B cell (primary cell): ENCODE results near the gene PBLD. TPM values are rescaled to one million over a fixed set of nuclear protein-coding genes. Genes with fewer than 3 reads are reported as not detected.

Experiments
- ATAC-seq: fragments of 200-7000 bp; cut with Tn5 transposase; one replicate; pipeline ENCODE4 v1.10.0; 2021; ENCODE audit warnings: low read depth, mild to moderate bottlenecking, moderate number of reproducible peaks, moderate library complexity
- CTCF ChIA-PET: fragments of 350-600 bp; sonication (Branson Sonifier 250); formaldehyde crosslinking; loops from one replicate; lab custom pipeline; 2021; ENCODE audit warnings: antibody characterized with exemption, inconsistent platforms; lab: Charles Lee
- POLR2A ChIA-PET: fragments of 350-600 bp; sonication (Branson Sonifier 250); formaldehyde crosslinking; loops from one replicate; lab custom pipeline; 2021; ENCODE audit warnings: antibody characterized with exemption; lab: Charles Lee
- DNase-seq: peaks from one replicate; pipeline ENCODE4 v3.0.0; 2013
- H2AFZ ChIP-seq: 2 replicates; pipeline ENCODE4 v1.6.1; 2012; ENCODE audit warnings: mild to moderate bottlenecking, low read depth, low read length; ENCODE audit not compliant: insufficient read depth, poor library complexity, severe bottlenecking
- H3K27ac ChIP-seq, 2 donors: 1 replicate in 1 of 2; 2 replicates in 1 of 2; pipeline ENCODE4 v1.5.1; 2012 to 2013; ENCODE audit warnings: low read length in 2 of 2, mild to moderate bottlenecking in 2 of 2, moderate library complexity in 1 of 2
- H3K27me3 ChIP-seq, 4 experiments: fragments of 200-600 bp in 1 of 4; sonication (generic) in 1 of 4; replicated peaks in 1 of 4; 1 replicate in 2 of 4; 2 replicates in 2 of 4; pipeline versions ENCODE4 v1.6.1 to v1.7.0; 2013 to 2016; ENCODE audit warnings: low read length in 3 of 4, mild to moderate bottlenecking in 2 of 4, mixed read lengths in 1 of 4, moderate library complexity in 1 of 4; ENCODE audit not compliant: insufficient read depth in 4 of 4, control insufficient read depth in 3 of 4; ENCODE audit errors: control extremely low read depth in 1 of 4
- H3K36me3 ChIP-seq, 2 experiments: replicated peaks in 1 of 2; 1 replicate in 1 of 2; 2 replicates in 1 of 2; pipeline versions ENCODE4 v1.6.1 to v1.7.1; 2013; ENCODE audit warnings: low read length in 1 of 2; ENCODE audit not compliant: insufficient read depth in 2 of 2, control insufficient read depth in 1 of 2; ENCODE audit errors: control extremely low read depth in 1 of 2, extremely low read depth in 1 of 2
- H3K4me1 ChIP-seq, 2 donors: fragments of 200-600 bp in 1 of 2; sonication (generic) in 1 of 2; 1 replicate in 1 of 2; 2 replicates in 1 of 2; pipeline versions ENCODE4 v1.5.1 to v1.6.1; 2013 to 2017; ENCODE audit warnings: low read length in 2 of 2; ENCODE audit not compliant: control insufficient read depth in 2 of 2, insufficient read depth in 2 of 2
- H3K4me2 ChIP-seq: replicated peaks from 2 replicates; pipeline ENCODE3; 2012; ENCODE audit warnings: mild to moderate bottlenecking, low read depth, low read length; ENCODE audit not compliant: poor library complexity, severe bottlenecking
- H3K4me3 ChIP-seq, 5 experiments: fragments of 200-600 bp in 1 of 5; sonication (generic) in 1 of 5; 1 replicate in 3 of 5; 2 replicates in 2 of 5; pipeline versions ENCODE4 v1.5.1 to v1.7.0; 2011 to 2016; ENCODE audit warnings: low read length in 4 of 5, mild to moderate bottlenecking in 4 of 5, low read depth in 2 of 5, control low read depth in 1 of 5, moderate library complexity in 1 of 5; ENCODE audit not compliant: insufficient read depth in 1 of 5; ENCODE audit errors: control extremely low read depth in 1 of 5, extremely low read depth in 1 of 5
- H3K79me2 ChIP-seq: fragments of 200-600 bp; sonication (generic); one replicate; pipeline ENCODE4 v1.6.0; 2016; ENCODE audit warnings: low read length; ENCODE audit not compliant: control insufficient read depth, insufficient read depth
- H3K9ac ChIP-seq: fragments of 200-600 bp; sonication (generic); 2 replicates; pipeline ENCODE4 v1.6.1; 2017; ENCODE audit warnings: mild to moderate bottlenecking, low read length, moderate library complexity
- H3K9me3 ChIP-seq, 3 donors: one replicate each; pipeline versions ENCODE4 v1.6.1 to v1.7.1; 2013; ENCODE audit warnings: low read length in 2 of 3; ENCODE audit not compliant: control insufficient read depth in 2 of 3, insufficient read depth in 1 of 3; ENCODE audit errors: control extremely low read depth in 1 of 3
- H4K20me1 ChIP-seq: 2 replicates; pipeline ENCODE4 v1.6.0; 2012; ENCODE audit warnings: mild to moderate bottlenecking, low read length; ENCODE audit not compliant: insufficient read depth, control insufficient read depth, poor library complexity, severe bottlenecking
- H3K27ac Mint-ChIP-seq: one replicate; pipeline ENCODE4 v1.8.0; 2021; ENCODE audit warnings: mixed read lengths
- H3K27me3 Mint-ChIP-seq: one replicate; pipeline ENCODE4 v1.8.0; 2021; ENCODE audit warnings: mixed read lengths
- H3K4me1 Mint-ChIP-seq: one replicate; pipeline ENCODE4 v1.8.0; 2021; ENCODE audit warnings: mixed read lengths
- H3K4me3 Mint-ChIP-seq: one replicate; pipeline ENCODE4 v1.8.0; 2021; ENCODE audit warnings: mixed read lengths
- H3K9me3 Mint-ChIP-seq: one replicate; pipeline ENCODE4 v1.8.0; 2022; ENCODE audit warnings: mixed read lengths; ENCODE audit not compliant: insufficient read depth
- CTCF ChIP-seq: fragments of 200-600 bp; IDR thresholded peaks from one replicate; pipeline ENCODE4 v1.8.0; 2022; ENCODE audit warnings: antibody characterized with exemption, mild to moderate bottlenecking
- EZH2 ChIP-seq: IDR thresholded peaks from 2 replicates; pipeline ENCODE4 v1.6.1; 2012; ENCODE audit warnings: borderline replicate concordance, low read depth, mild to moderate bottlenecking, moderate library complexity, low read length; ENCODE audit not compliant: insufficient read depth, poor library complexity, severe bottlenecking
- WGBS: methylation state at CpG from one replicate; pipeline ENCODE4 v1.1.5; 2013; ENCODE audit warnings: missing lambda C conversion rate; ENCODE audit not compliant: insufficient coverage; 5-methylcytosine and 5-hydroxymethylcytosine counted together
- intact Hi-C: fragments of 100-400 bp; cut with micrococcal nuclease; formaldehyde crosslinking; loops from one replicate; pipeline ENCODE4 v1.10.0; 2022
- polyA plus RNA-seq: library from polyadenylated mRNA; depleted of rRNA; stranded (reverse); fragments of >200 nt; gene quantifications from 2 replicates; pipeline ENCODE4 v1.2.3, GENCODE V29; 2012
- total RNA-seq, 2 donors: library from RNA; stranded (reverse); fragments of 120-200 nt in 1 of 2; gene quantifications; 1 replicate in 1 of 2; 2 replicates in 1 of 2; pipeline versions ENCODE4 v1.2.3 to v1.2.4, GENCODE V29; 2013 to 2022

The PBLD gene
- total and polyA plus RNA-seq, 2 donors (not counting 1 experiment from before 2014, with no cell fraction given), result 0.40 to 4.7 TPM

- Histone ChIP-seq H3K27ac (no peak overlapping the region), H3K9ac (no peak overlapping the region), H3K79me2 (no peaks in the 10 kb centered on the region), H3K27me3 (peaks cover 0 to 25% (median 19%) of the 10 kb centered on the region in 4 experiments), H3K36me3 (no peaks in the 10 kb centered on the region), H3K4me2 (no peak overlapping the region), H3K4me3 (no peak overlapping the region), H2AFZ (no peak overlapping the region), H3K9me3 (no peaks in the 10 kb centered on the region), H4K20me1 (no peaks in the 10 kb centered on the region), H3K4me1 (peaks cover 10 to 12% of the 10 kb centered on the region in 2 donors)
- no CpG with 5 or more reads among the region's 2 CpGs for WGBS
- TF ChIP-seq EZH2 (no peak), CTCF (no peak)
- Mint-ChIP-seq H3K4me3 (no peak overlapping the region), H3K4me1 (peaks cover 8% of the 10 kb centered on the region), H3K27ac (no peak overlapping the region), H3K27me3 (peaks cover 29% of the 10 kb centered on the region), H3K9me3 (no peaks in the 10 kb centered on the region)
- intact Hi-C loops, result no loop called here
- ATAC-seq (no peak), DNase-seq (no peak)
- ChIA-PET CTCF (no interaction called here), POLR2A (no interaction called here)
Observed at GRCh38 chr10:68235111-68235510, 97.6 kb downstream of the PBLD start.

GRCh38 chr10:68233046-68233445 lies 99.7 kb downstream of the PBLD start:
- CTCF ChIA-PET, result no interaction called here
- no peak for TF ChIP-seq CTCF
- no peak for TF ChIP-seq EZH2
- Mint-ChIP-seq H3K4me1 (peaks cover 8% of the 10 kb centered on the region), H3K27me3 (peaks cover 36% of the 10 kb centered on the region), H3K27ac (no peak overlapping the region), H3K9me3 (no peaks in the 10 kb centered on the region), H3K4me3 (no peak overlapping the region)
- H3K36me3 ChIP-seq, result no peaks in the 10 kb centered on the region
- H3K4me1 ChIP-seq, result peaks cover 10 to 12% of the 10 kb centered on the region in 2 donors
- WGBS, result no CpG with 5 or more reads among the region's 3 CpGs
- no peak overlapping the region for H3K4me2 ChIP-seq
- no peaks in the 10 kb centered on the region for H3K79me2 ChIP-seq
- H3K4me3 ChIP-seq, result no peak overlapping the region
- no peak for DNase-seq
- H3K9ac ChIP-seq, result no peak overlapping the region
- H2AFZ ChIP-seq, result no peak overlapping the region
- POLR2A ChIA-PET, result no interaction called here
- no peaks in the 10 kb centered on the region for H3K9me3 ChIP-seq
- H3K27me3 ChIP-seq, result peaks cover 0 to 31% (median 27%) of the 10 kb centered on the region in 4 experiments
- H3K27ac ChIP-seq, result no peak overlapping the region
- H4K20me1 ChIP-seq, result no peaks in the 10 kb centered on the region
- intact Hi-C loops, result loop anchor here (5.0 kb wide), 1 partner anchor 69 kb away; no protein-coding TSS in a partner anchor
- ATAC-seq, result no peak

Other genes starting within 250 kb of the PBLD start
- gene MYPN, start 223.4 kb downstream of the PBLD start, total RNA-seq, result not detected in 2 replicates
- gene MYPN, start 223.4 kb downstream of the PBLD start, polyA plus RNA-seq, result not detected in 2 replicates
- not detected in 2 replicates for gene ATOH7, start 100.8 kb downstream of the PBLD start, total RNA-seq
- gene ATOH7, start 100.8 kb downstream of the PBLD start, polyA plus RNA-seq, result not detected in 2 replicates
- gene HNRNPH3, start 864 bp downstream of the PBLD start, total RNA-seq, result 120 and 124 TPM in 2 replicates
- gene HNRNPH3, start 864 bp downstream of the PBLD start, polyA plus RNA-seq, result 23.6 and 93.7 TPM in 2 replicates
- gene RUFY2, start 74.3 kb upstream of the PBLD start, total RNA-seq, result 38.7 and 41.6 TPM in 2 replicates
- gene RUFY2, start 74.3 kb upstream of the PBLD start, polyA plus RNA-seq, result 5.8 and 8.7 TPM in 2 replicates
- 5.6 and 6.5 TPM in 2 replicates for gene DNA2, start 139.0 kb upstream of the PBLD start, total RNA-seq
- gene DNA2, start 139.0 kb upstream of the PBLD start, polyA plus RNA-seq, result 1.6 and 2.7 TPM in 2 replicates
- 23.4 and 24.6 TPM in 2 replicates for gene SLC25A16, start 194.6 kb upstream of the PBLD start, total RNA-seq
- 10.5 and 17.8 TPM in 2 replicates for gene SLC25A16, start 194.6 kb upstream of the PBLD start, polyA plus RNA-seq
- gene TET1, start 227.4 kb upstream of the PBLD start, total RNA-seq, result 1.1 and 1.4 TPM in 2 replicates
- 0.30 and 0.45 TPM in 2 replicates for gene TET1, start 227.4 kb upstream of the PBLD start, polyA plus RNA-seq